ENCODE measurements around the gene ATRN.

ATRN gene

GRCh38 chr20:3674995-3675900 lies 204.4 kb downstream of the ATRN start:
- no peak for DNase-seq (ENCODE audit: low spot score)

- no peak for DNase-seq (ENCODE audit: low spot score)
Measured at GRCh38 chr20:3677733-3678132, 206.9 kb downstream of the ATRN start.

- no peak for DNase-seq (ENCODE audit: low spot score)
Measured at GRCh38 chr20:3678198-3678597, 207.4 kb downstream of the ATRN start.

- no peak for DNase-seq (ENCODE audit: low spot score)
Measured at GRCh38 chr20:3678856-3679720, 208.3 kb downstream of the ATRN start.

GRCh38 chr20:3679749-3680700 lies 209.2 kb downstream of the ATRN start:
- no peak for DNase-seq (ENCODE audit: low spot score)

- DNase-seq (ENCODE audit: low spot score): no peak
Measured at GRCh38 chr20:3680701-3681351, 210.0 kb downstream of the ATRN start.

GRCh38 chr20:3681352-3681930 lies 210.6 kb downstream of the ATRN start:
- DNase-seq (ENCODE audit: low spot score): no peak

- DNase-seq (ENCODE audit: low spot score): no peak
Measured at GRCh38 chr20:3681931-3682781, 211.3 kb downstream of the ATRN start, which contains the start of gene ADAM33. ADAM33 (minus strand) TSS chr20:3682010; CDS start chr20:3682004, 6 bp downstream.

- DNase-seq (ENCODE audit: low spot score): no peak
Measured at GRCh38 chr20:3685341-3685740, 214.5 kb downstream of the ATRN start.

GRCh38 chr20:3686421-3686820 lies 215.6 kb downstream of the ATRN start:
- DNase-seq (ENCODE audit: low spot score): no peak

- DNase-seq (ENCODE audit: low spot score): peak; percentile 75
Measured at GRCh38 chr20:3686867-3687321, 216.1 kb downstream of the ATRN start.

GRCh38 chr20:3687655-3688054 lies 216.8 kb downstream of the ATRN start:
- DNase-seq (ENCODE audit: low spot score): peak; percentile 57

GRCh38 chr20:3689978-3690377 lies 219.2 kb downstream of the ATRN start:
- DNase-seq (ENCODE audit: low spot score): no peak

- DNase-seq (ENCODE audit: low spot score): no peak
Measured at GRCh38 chr20:3690413-3690812, 219.6 kb downstream of the ATRN start.

- DNase-seq (ENCODE audit: low spot score): no peak
Measured at GRCh38 chr20:3691306-3691705, 220.5 kb downstream of the ATRN start.

- DNase-seq (ENCODE audit: low spot score): no peak
Measured at GRCh38 chr20:3691897-3692296, 221.1 kb downstream of the ATRN start.

- no peak for DNase-seq (ENCODE audit: low spot score)
Measured at GRCh38 chr20:3692706-3693294, 222.0 kb downstream of the ATRN start.

- DNase-seq (ENCODE audit: low spot score): no peak
Measured at GRCh38 chr20:3693376-3693775, 222.6 kb downstream of the ATRN start.

GRCh38 chr20:3694864-3695263 lies 224.0 kb downstream of the ATRN start:
- no peak for DNase-seq (ENCODE audit: low spot score)

Measured in Ammon's horn (tissue), 1 donor.